Astrocyte (in vitro differentiated cells and primary cell): ENCODE measurements around the gene IQSEC3. TPM values are rescaled to one million over a fixed set of nuclear protein-coding genes. Genes with fewer than 3 reads are reported as not detected.

Experiments used
- DNase-seq: peaks from one replicate; pipeline ENCODE4 v3.0.0-alpha.2; 2010; ENCODE audit warnings: low read depth
- FAIRE-seq: peaks from 2 replicates; lab custom pipeline; 2011; peaks lifted over from hg19 to GRCh38; lab: Jason Lieb, UNC
- H2AFZ ChIP-seq: 2 replicates; pipeline ENCODE4 v1.6.0; 2012; ENCODE audit warnings: low read depth, low read length, inconsistent platforms
- H3K27ac ChIP-seq: 2 replicates; pipeline ENCODE4 v1.5.1; 2011; ENCODE audit warnings: low read depth, low read length, inconsistent platforms
- H3K27me3 ChIP-seq: 2 replicates; pipeline ENCODE4 v1.6.0; 2011; ENCODE audit warnings: low read length, inconsistent platforms; ENCODE audit not compliant: insufficient read depth
- H3K36me3 ChIP-seq: 2 replicates; pipeline ENCODE4 v1.5.1; 2011; ENCODE audit warnings: low read length, inconsistent platforms; ENCODE audit not compliant: insufficient read depth
- H3K4me1 ChIP-seq: 2 replicates; pipeline ENCODE4 v1.5.1; 2011; ENCODE audit warnings: low read length, inconsistent platforms; ENCODE audit not compliant: insufficient read depth
- H3K4me2 ChIP-seq: 2 replicates; pipeline ENCODE4 v1.6.0; 2012; ENCODE audit warnings: low read length, inconsistent platforms
- H3K4me3 ChIP-seq: 2 replicates; pipeline ENCODE4 v1.5.1; 2011; ENCODE audit warnings: low read depth, mild to moderate bottlenecking, low read length, inconsistent platforms; ENCODE audit not compliant: insufficient read depth
- H3K79me2 ChIP-seq: 2 replicates; pipeline ENCODE4 v1.6.0; 2012; ENCODE audit warnings: mild to moderate bottlenecking, low read length, inconsistent platforms; ENCODE audit not compliant: insufficient read depth
- H3K9ac ChIP-seq: 2 replicates; pipeline ENCODE4 v1.6.0; 2012; ENCODE audit warnings: mild to moderate bottlenecking, low read length, inconsistent platforms
- H3K9me3 ChIP-seq: 2 replicates; pipeline ENCODE4 v1.5.1; 2012; ENCODE audit warnings: low read depth, mild to moderate bottlenecking, low read length, inconsistent platforms; ENCODE audit not compliant: insufficient read depth
- H4K20me1 ChIP-seq: 2 replicates; pipeline ENCODE4 v1.6.0; 2012; ENCODE audit warnings: low read length, inconsistent platforms; ENCODE audit not compliant: insufficient read depth
- H3K27ac Mint-ChIP-seq: one replicate; pipeline ENCODE4 v1.8.0; 2021; ENCODE audit warnings: mild to moderate bottlenecking, mixed read lengths; ENCODE audit not compliant: unreplicated experiment
- H3K27me3 Mint-ChIP-seq: one replicate; pipeline ENCODE4 v1.8.0; 2021; ENCODE audit warnings: low read depth, mixed read lengths; ENCODE audit not compliant: unreplicated experiment
- H3K36me3 Mint-ChIP-seq: one replicate; pipeline ENCODE4 v1.8.0; 2021; ENCODE audit warnings: low read depth, mixed read lengths; ENCODE audit not compliant: unreplicated experiment
- H3K4me1 Mint-ChIP-seq: one replicate; pipeline ENCODE4 v1.8.0; 2021; ENCODE audit warnings: low read depth, mixed read lengths; ENCODE audit not compliant: unreplicated experiment
- H3K4me3 Mint-ChIP-seq: one replicate; pipeline ENCODE4 v1.8.0; 2021; ENCODE audit warnings: mild to moderate bottlenecking, moderate library complexity, mixed read lengths; ENCODE audit not compliant: unreplicated experiment
- H3K9me3 Mint-ChIP-seq: one replicate; pipeline ENCODE4 v1.8.0; 2021; ENCODE audit warnings: mild to moderate bottlenecking, mixed read lengths; ENCODE audit not compliant: unreplicated experiment
- CTCF ChIP-seq: IDR thresholded peaks from 2 replicates; pipeline ENCODE4 v1.5.1; 2011; ENCODE audit warnings: low read depth, mild to moderate bottlenecking, inconsistent platforms, low read length, moderate library complexity; ENCODE audit not compliant: insufficient read depth
- EZH2 ChIP-seq: IDR thresholded peaks from 2 replicates; pipeline ENCODE4 v1.6.1; 2012; ENCODE audit warnings: mild to moderate bottlenecking, low read length, inconsistent platforms; ENCODE audit not compliant: insufficient read depth
- total RNA-seq: library from RNA; stranded (reverse); gene quantifications from 2 replicates; pipeline ENCODE4 v1.2.1, GENCODE V29; 2021

IQSEC3 gene
- total RNA-seq, 1 donor from 2014 or later: 0.34 TPM

GRCh38 chr12:155646-156045, 89.1 kb downstream of the IQSEC3 start:
- H3K9me3 Mint-ChIP-seq: no peaks in the 10 kb centered on the region
- H3K4me1 ChIP-seq: no peaks in the 10 kb centered on the region
- H3K9me3 ChIP-seq: no peaks in the 10 kb centered on the region
- peaks cover 46% of the 10 kb centered on the region for H3K27me3 Mint-ChIP-seq
- H3K27ac ChIP-seq: no peak overlapping the region
- peaks cover 2% of the 10 kb centered on the region for H3K36me3 Mint-ChIP-seq
- FAIRE-seq: no peak
- H3K27ac Mint-ChIP-seq: no peak overlapping the region
- no peak for TF ChIP-seq EZH2
- TF ChIP-seq CTCF: no peak
- no peak overlapping the region for H3K9ac ChIP-seq
- no peak overlapping the region for H3K4me3 ChIP-seq
- H3K4me3 Mint-ChIP-seq: no peak overlapping the region
- H3K4me1 Mint-ChIP-seq: no peaks in the 10 kb centered on the region
- no peak for DNase-seq
- H3K27me3 ChIP-seq: peaks cover 10% of the 10 kb centered on the region
- H4K20me1 ChIP-seq: no peaks in the 10 kb centered on the region
- H3K79me2 ChIP-seq: no peaks in the 10 kb centered on the region
- H2AFZ ChIP-seq: no peak overlapping the region
- no peak overlapping the region for H3K4me2 ChIP-seq
- no peaks in the 10 kb centered on the region for H3K36me3 ChIP-seq

- Histone ChIP-seq H3K27ac (no peak overlapping the region), H2AFZ (no peak overlapping the region), H3K4me3 (no peak overlapping the region), H3K79me2 (no peaks in the 10 kb centered on the region), H3K4me1 (no peaks in the 10 kb centered on the region), H3K9me3 (no peaks in the 10 kb centered on the region), H3K27me3 (peaks cover 11% of the 10 kb centered on the region), H3K9ac (no peak overlapping the region), H3K4me2 (no peak overlapping the region), H4K20me1 (no peaks in the 10 kb centered on the region), H3K36me3 (no peaks in the 10 kb centered on the region)
- Mint-ChIP-seq H3K36me3 (peaks cover 2% of the 10 kb centered on the region), H3K27ac (no peak overlapping the region), H3K4me1 (no peaks in the 10 kb centered on the region), H3K9me3 (no peaks in the 10 kb centered on the region), H3K4me3 (no peak overlapping the region), H3K27me3 (peaks cover 49% of the 10 kb centered on the region)
- FAIRE-seq: no peak
- no peak for DNase-seq
- TF ChIP-seq EZH2 (no peak), CTCF (no peak)
Measured at GRCh38 chr12:156945-157344, 90.4 kb downstream of the IQSEC3 start.

- H3K4me3 Mint-ChIP-seq: no peak overlapping the region
- no peaks in the 10 kb centered on the region for H3K4me1 Mint-ChIP-seq
- Histone ChIP-seq H3K27ac (no peak overlapping the region), H3K36me3 (no peaks in the 10 kb centered on the region), H3K4me3 (no peak overlapping the region), H3K79me2 (no peaks in the 10 kb centered on the region), H3K4me1 (no peaks in the 10 kb centered on the region), H4K20me1 (no peaks in the 10 kb centered on the region), H2AFZ (no peak overlapping the region), H3K9me3 (no peaks in the 10 kb centered on the region), H3K9ac (no peak overlapping the region), H3K4me2 (no peak overlapping the region), H3K27me3 (peaks cover 13% of the 10 kb centered on the region)
- H3K27ac Mint-ChIP-seq: no peak overlapping the region
- no peaks in the 10 kb centered on the region for H3K9me3 Mint-ChIP-seq
- no peak for DNase-seq
- TF ChIP-seq EZH2 (no peak), CTCF (no peak)
- H3K27me3 Mint-ChIP-seq: peaks cover 49% of the 10 kb centered on the region
- no peak for FAIRE-seq
- peaks cover 2% of the 10 kb centered on the region for H3K36me3 Mint-ChIP-seq
Measured at GRCh38 chr12:157644-158043, 91.1 kb downstream of the IQSEC3 start.
